Stomach (tissue), 9 donors: ENCODE measurements around the gene EVX1. TPM values are rescaled to one million over a fixed set of nuclear protein-coding genes. Genes with fewer than 3 reads are reported as not detected.

Source experiments
- DNase-seq, 2 donors: peaks; one replicate each; pipeline versions ENCODE4 v3.0.0 to v3.0.0-alpha.2; 2013 to 2019
- H3K27ac ChIP-seq, 5 donors: fragments of 200-600 bp in 4 of 5; sonication (generic) in 4 of 5; one replicate each; pipeline ENCODE4 v1.5.1; 2013 to 2019; ENCODE audit warnings: mild to moderate bottlenecking in 1 of 5, moderate library complexity in 1 of 5
- H3K27me3 ChIP-seq, 3 donors: fragments of 200-600 bp; sonication (generic); one replicate each; pipeline ENCODE4 v1.5.1; 2017 to 2019; ENCODE audit warnings: mixed run types in 1 of 3
- H3K36me3 ChIP-seq, 4 donors: fragments of 200-600 bp; sonication (generic); 1 replicate in 3 of 4; 2 replicates in 1 of 4; pipeline ENCODE4 v1.5.1; 2016 to 2019
- H3K4me1 ChIP-seq, 4 donors: fragments of 200-600 bp; sonication (generic); one replicate each; pipeline ENCODE4 v1.5.1; 2016 to 2019
- H3K4me3 ChIP-seq, 4 donors: fragments of 200-600 bp; sonication (generic) in 3 of 4; one replicate each; pipeline ENCODE4 v1.5.1; 2016 to 2019; ENCODE audit warnings: mild to moderate bottlenecking in 1 of 4
- H3K9me3 ChIP-seq, 4 donors: fragments of 200-600 bp; sonication (generic); one replicate each; pipeline ENCODE4 v1.5.1; 2016 to 2019
- EP300 ChIP-seq: sonication (generic); formaldehyde crosslinking; IDR thresholded peaks from one replicate; pipeline ENCODE4 v1.6.1; 2017; ENCODE audit warnings: antibody characterized with exemption
- POLR2A ChIP-seq, 4 donors: fragments of 450-650 bp; IDR thresholded peaks; one replicate each; pipeline ENCODE4 v1.6.1; 2016; ENCODE audit warnings: antibody characterized with exemption in 4 of 4, control low read depth in 2 of 4, mild to moderate bottlenecking in 1 of 4, moderate library complexity in 1 of 4
- POLR2AphosphoS5 ChIP-seq, 3 donors: sonication (generic); formaldehyde crosslinking; IDR thresholded peaks; one replicate each; pipeline ENCODE4 v1.6.1; 2016; ENCODE audit warnings: antibody characterized with exemption in 3 of 3
- WGBS, 5 donors: extraction: QIAGEN DNeasy Blood & Tissue Kit in 3 of 5; methylation state at CpG; one replicate each; pipeline versions ENCODE4 v1.1.5 to v1.1.7; 2013 to 2018; 5-methylcytosine and 5-hydroxymethylcytosine counted together
- intact Hi-C: fragments of 100-400 bp; cut with DNase I; formaldehyde crosslinking; loops from one replicate; pipeline ENCODE4 v1.15.1; 2023; ENCODE audit warnings: low total_unique reads
- polyA plus RNA-seq, 3 donors: library from polyadenylated mRNA; stranded (reverse); fragments of 200-250 nt; gene quantifications; one replicate each; pipeline ENCODE4 v1.2.3, GENCODE V29; 2013
- total RNA-seq, 5 donors: library from RNA; depleted of rRNA; stranded (reverse); fragments of >200 nt; gene quantifications; one replicate each; pipeline versions ENCODE4 v1.1.0 to v1.2.3, GENCODE V29; 2014 to 2016
- TF ChIP-seq, protein P1 (sequence below), 7 experiments: fragments of 450-650 bp in 4 of 7; fragments of 200-600 bp in 3 of 7; sonication (generic) in 3 of 7; IDR thresholded peaks; one replicate each; pipeline ENCODE4 v1.5.1; 2016 to 2019; ENCODE audit warnings: antibody characterized with exemption in 7 of 7, control low read depth in 2 of 7, mild to moderate bottlenecking in 1 of 7
- donor health status: healthy with polysubstance abuse.
- donor health status: Bipolar disorder and iron deficiency.
- donor health status: healthy.

Gene EVX1
- total and polyA plus RNA-seq, 8 donors, result not detected

DNA sequence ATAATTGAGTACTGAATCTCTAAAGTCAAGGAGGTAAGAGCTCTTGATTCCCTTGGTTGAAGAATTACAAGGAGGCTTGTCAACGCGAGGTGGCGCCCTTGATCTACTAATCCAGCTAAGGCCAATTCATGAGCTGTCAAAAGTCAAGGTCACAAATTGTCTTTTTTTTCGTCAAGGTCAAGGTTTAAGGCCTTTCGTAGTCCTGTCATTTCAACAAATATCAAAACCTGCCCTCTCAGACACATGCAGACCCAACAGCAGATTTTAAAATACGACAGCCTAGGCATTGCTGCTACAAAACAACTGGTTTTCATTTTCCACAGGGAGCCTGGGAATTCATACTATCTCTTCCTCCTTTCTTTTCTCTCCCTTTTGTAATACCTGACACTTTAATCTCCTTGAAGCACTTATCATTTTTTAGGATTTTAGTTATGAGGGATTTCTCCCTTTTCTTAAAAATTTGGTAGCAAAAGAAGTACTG lies 46.3 kb upstream of the EVX1 start:
- peak; percentile 83 to 91 for DNase-seq
- no peaks in the 10 kb centered on the region for H3K36me3 ChIP-seq
- peaks cover 58 to 100% (median 95%) of the 10 kb centered on the region in 3 donors for H3K27me3 ChIP-seq
- H3K9me3 ChIP-seq, result no peaks in the 10 kb centered on the region
- no peak overlapping the region for H3K4me3 ChIP-seq
- intact Hi-C loops, result no loop called here
- 2 to 5% (median 3%) methylated on average over 6 of the region's 6 CpGs for WGBS, 5 donors
- TF ChIP-seq POLR2AphosphoS5 (IDR thresholded peaks at IDR 0.05), result peak in 1 of 3 donors; percentile 48
- TF ChIP-seq, protein P1, sequence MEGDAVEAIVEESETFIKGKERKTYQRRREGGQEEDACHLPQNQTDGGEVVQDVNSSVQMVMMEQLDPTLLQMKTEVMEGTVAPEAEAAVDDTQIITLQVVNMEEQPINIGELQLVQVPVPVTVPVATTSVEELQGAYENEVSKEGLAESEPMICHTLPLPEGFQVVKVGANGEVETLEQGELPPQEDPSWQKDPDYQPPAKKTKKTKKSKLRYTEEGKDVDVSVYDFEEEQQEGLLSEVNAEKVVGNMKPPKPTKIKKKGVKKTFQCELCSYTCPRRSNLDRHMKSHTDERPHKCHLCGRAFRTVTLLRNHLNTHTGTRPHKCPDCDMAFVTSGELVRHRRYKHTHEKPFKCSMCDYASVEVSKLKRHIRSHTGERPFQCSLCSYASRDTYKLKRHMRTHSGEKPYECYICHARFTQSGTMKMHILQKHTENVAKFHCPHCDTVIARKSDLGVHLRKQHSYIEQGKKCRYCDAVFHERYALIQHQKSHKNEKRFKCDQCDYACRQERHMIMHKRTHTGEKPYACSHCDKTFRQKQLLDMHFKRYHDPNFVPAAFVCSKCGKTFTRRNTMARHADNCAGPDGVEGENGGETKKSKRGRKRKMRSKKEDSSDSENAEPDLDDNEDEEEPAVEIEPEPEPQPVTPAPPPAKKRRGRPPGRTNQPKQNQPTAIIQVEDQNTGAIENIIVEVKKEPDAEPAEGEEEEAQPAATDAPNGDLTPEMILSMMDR (IDR thresholded peaks at IDR 0.05), result peak in 5 of 7 experiments; percentile 46 to 78 (median 57)
- no peak for TF ChIP-seq POLR2A (IDR thresholded peaks at IDR 0.05)
- no peak for TF ChIP-seq EP300
- no peak overlapping the region for H3K27ac ChIP-seq
- peaks cover 39 to 57% (median 51%) of the 10 kb centered on the region in 4 donors for H3K4me1 ChIP-seq

DNA sequence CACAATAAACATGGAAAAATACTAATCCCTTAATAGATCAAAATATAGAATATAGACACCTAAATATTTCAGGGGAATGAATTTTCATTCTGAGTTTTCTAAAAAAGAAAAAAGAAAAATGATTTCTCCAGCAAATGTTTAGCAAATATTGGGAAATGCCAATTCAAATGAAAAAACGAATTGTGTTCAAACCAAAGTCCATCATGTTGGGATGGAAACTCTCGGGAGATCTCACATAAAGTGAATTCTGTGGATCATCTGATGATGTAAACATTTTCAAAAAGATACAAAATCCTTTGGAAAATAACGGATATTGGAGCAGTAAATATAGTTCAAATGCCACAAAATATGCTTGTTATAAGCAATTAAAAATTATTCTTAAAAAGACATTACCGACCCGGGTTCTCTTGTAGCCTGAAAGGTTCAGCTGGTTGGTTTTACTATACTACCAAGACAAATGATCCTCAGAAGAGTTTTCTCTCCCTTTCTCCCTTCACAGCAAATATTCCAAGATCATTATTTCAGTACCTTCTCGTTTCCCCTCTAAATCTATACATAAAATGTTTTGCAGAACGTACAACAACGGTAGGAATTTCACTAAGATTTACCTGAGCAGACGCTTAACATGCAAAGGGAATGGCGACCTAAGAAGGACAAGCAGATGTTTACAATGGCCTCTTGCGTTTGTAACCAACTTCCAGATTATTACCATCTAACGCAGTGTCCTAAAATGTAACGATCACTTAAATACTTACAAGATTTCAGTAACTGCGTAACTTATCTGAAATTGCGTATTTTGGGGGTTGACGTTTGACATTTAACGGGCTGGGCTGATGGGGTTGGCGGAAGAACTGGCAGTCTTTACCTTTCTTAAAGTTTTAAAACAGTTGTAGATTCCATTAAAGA lies 45.2 kb upstream of the EVX1 start:
- intact Hi-C loops, result no loop called here
- WGBS, 5 donors, result 21 to 26% (median 24%) methylated on average over 18 of the region's 18 CpGs
- no peak for DNase-seq
- TF ChIP-seq POLR2A (IDR thresholded peaks at IDR 0.05) (no peak), POLR2AphosphoS5 (IDR thresholded peaks at IDR 0.05) (no peak), EP300 (no peak)
- TF ChIP-seq, protein P1 (IDR thresholded peaks at IDR 0.05), result no peak
- Histone ChIP-seq H3K27ac (no peak overlapping the region), H3K4me1 (peaks cover 40 to 61% (median 54%) of the 10 kb centered on the region in 4 donors), H3K36me3 (no peaks in the 10 kb centered on the region), H3K4me3 (no peak overlapping the region), H3K9me3 (no peaks in the 10 kb centered on the region), H3K27me3 (peaks cover 54 to 100% (median 95%) of the 10 kb centered on the region in 3 donors)

DNA sequence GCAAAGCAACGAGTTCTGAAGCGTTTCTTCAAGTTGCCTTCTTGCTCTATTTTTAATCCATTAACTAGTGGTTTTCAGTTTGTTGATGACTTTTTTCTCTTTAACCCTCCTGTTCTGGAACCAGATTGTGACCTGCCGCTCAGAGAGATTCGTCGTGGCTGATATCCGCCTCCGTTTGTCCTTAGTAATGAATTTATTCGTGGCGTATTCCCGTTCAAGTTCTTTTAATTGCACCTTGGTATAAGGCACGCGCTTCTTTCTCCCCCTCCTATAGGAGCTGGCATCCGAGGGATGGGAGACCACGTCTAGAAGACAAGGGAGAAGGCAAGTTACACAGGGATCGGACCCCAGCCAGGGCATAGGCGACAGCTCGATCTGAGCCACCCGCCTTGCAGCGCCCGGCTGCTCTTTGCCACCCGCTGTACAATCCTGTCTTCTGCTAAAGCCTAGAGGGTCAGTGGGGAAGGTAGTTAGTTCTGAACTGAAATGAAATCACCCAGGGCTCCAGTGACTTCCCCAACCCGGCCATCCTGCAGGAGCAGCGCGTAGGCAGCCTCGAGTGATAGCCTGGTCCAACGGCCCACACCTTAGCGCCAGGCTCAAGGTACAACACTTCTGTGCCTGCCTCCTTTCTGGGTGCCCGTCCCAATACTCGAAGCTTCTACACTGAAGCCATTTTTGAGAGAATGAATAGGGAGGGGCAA lies 44.3 kb upstream of the EVX1 start:
- Histone ChIP-seq H3K27ac (no peak overlapping the region), H3K4me3 (no peak overlapping the region), H3K27me3 (peaks cover 50 to 100% (median 94%) of the 10 kb centered on the region in 3 donors), H3K9me3 (no peaks in the 10 kb centered on the region), H3K4me1 (peaks cover 31 to 53% (median 46%) of the 10 kb centered on the region in 4 donors), H3K36me3 (no peaks in the 10 kb centered on the region)
- WGBS, 5 donors, result 11 to 19% (median 15%) methylated on average over 29 of the region's 29 CpGs
- DNase-seq, result no peak
- TF ChIP-seq EP300 (no peak), POLR2AphosphoS5 (IDR thresholded peaks at IDR 0.05) (no peak)
- TF ChIP-seq, protein P1 (IDR thresholded peaks at IDR 0.05), result no peak
- intact Hi-C loops, result no loop called here
